IPS-20b (cell line): Measurements from ENCODE around the gene ATP9B.

Experiments used
- H3K27ac ChIP-seq: one replicate; pipeline ENCODE4 v1.5.1; 2013; ENCODE audit warnings: low read length
- H3K27me3 ChIP-seq: 2 replicates; pipeline ENCODE4 v1.6.1; 2013; ENCODE audit warnings: mild to moderate bottlenecking, low read length, inconsistent platforms; ENCODE audit not compliant: insufficient read depth
- H3K36me3 ChIP-seq: 2 replicates; pipeline ENCODE4 v1.6.1; 2013; ENCODE audit warnings: low read depth, mild to moderate bottlenecking, inconsistent platforms, low read length, moderate library complexity; ENCODE audit not compliant: insufficient read depth
- H3K4me1 ChIP-seq: 2 replicates; pipeline ENCODE4 v1.6.1; 2013; ENCODE audit warnings: mild to moderate bottlenecking, control low read depth, inconsistent platforms, low read length, moderate library complexity; ENCODE audit not compliant: insufficient read depth
- H3K4me3 ChIP-seq: 2 replicates; pipeline ENCODE4 v1.5.1; 2013; ENCODE audit warnings: mild to moderate bottlenecking, low read length, inconsistent platforms
- H3K9ac ChIP-seq: 2 replicates; pipeline ENCODE4 v1.6.1; 2013; ENCODE audit warnings: low read depth, mild to moderate bottlenecking, inconsistent platforms, low read length, moderate library complexity
- H3K9me3 ChIP-seq: 2 replicates; pipeline ENCODE4 v1.6.1; 2013; ENCODE audit warnings: mild to moderate bottlenecking, low read depth, low read length, inconsistent platforms; ENCODE audit not compliant: insufficient read depth

ATP9B gene

GRCh38 chr18:79409313-79409712, 340.1 kb downstream of the ATP9B start:
- no peaks in the 10 kb centered on the region for H3K9me3 ChIP-seq
- no peaks in the 10 kb centered on the region for H3K36me3 ChIP-seq
- no peaks in the 10 kb centered on the region for H3K27me3 ChIP-seq
- H3K9ac ChIP-seq = no peak overlapping the region
- no peak overlapping the region for H3K27ac ChIP-seq
- H3K4me1 ChIP-seq = no peaks in the 10 kb centered on the region; the same call in 1 of the 2 replicates
- H3K4me3 ChIP-seq = no peak overlapping the region

- Histone ChIP-seq H3K36me3 (no peaks in the 10 kb centered on the region), H3K27me3 (no peaks in the 10 kb centered on the region), H3K27ac (no peak overlapping the region), H3K4me3 (no peak overlapping the region), H3K9me3 (no peaks in the 10 kb centered on the region), H3K9ac (no peak overlapping the region), H3K4me1 (no peaks in the 10 kb centered on the region; the same call in 1 of the 2 replicates)
Observed at GRCh38 chr18:79410171-79410641, 341.0 kb downstream of the ATP9B start.

GRCh38 chr18:79410731-79411613, 341.8 kb downstream of the ATP9B start:
- H3K27ac ChIP-seq = no peak overlapping the region
- H3K4me1 ChIP-seq = no peaks in the 10 kb centered on the region; the same call in 1 of the 2 replicates
- H3K4me3 ChIP-seq = no peak overlapping the region
- no peaks in the 10 kb centered on the region for H3K36me3 ChIP-seq
- no peaks in the 10 kb centered on the region for H3K9me3 ChIP-seq
- H3K27me3 ChIP-seq = no peaks in the 10 kb centered on the region
- no peak overlapping the region for H3K9ac ChIP-seq

GRCh38 chr18:79411614-79412526, 342.7 kb downstream of the ATP9B start:
- H3K27me3 ChIP-seq = no peaks in the 10 kb centered on the region
- H3K9ac ChIP-seq = no peak overlapping the region
- H3K4me3 ChIP-seq = no peak overlapping the region
- no peaks in the 10 kb centered on the region; the same call in 1 of the 2 replicates for H3K4me1 ChIP-seq
- no peaks in the 10 kb centered on the region for H3K36me3 ChIP-seq
- no peaks in the 10 kb centered on the region for H3K9me3 ChIP-seq
- no peak overlapping the region for H3K27ac ChIP-seq

GRCh38 chr18:79413025-79413424, 343.8 kb downstream of the ATP9B start:
- H3K4me3 ChIP-seq = no peak overlapping the region
- H3K9ac ChIP-seq = no peak overlapping the region
- H3K36me3 ChIP-seq = no peaks in the 10 kb centered on the region
- no peaks in the 10 kb centered on the region for H3K9me3 ChIP-seq
- H3K27me3 ChIP-seq = no peaks in the 10 kb centered on the region
- H3K4me1 ChIP-seq = no peaks in the 10 kb centered on the region; the same call in 1 of the 2 replicates
- H3K27ac ChIP-seq = no peak overlapping the region

GRCh38 chr18:79413426-79413825, 344.2 kb downstream of the ATP9B start:
- Histone ChIP-seq H3K27ac (no peak overlapping the region), H3K9ac (no peak overlapping the region), H3K4me3 (no peak overlapping the region), H3K27me3 (no peaks in the 10 kb centered on the region), H3K4me1 (no peaks in the 10 kb centered on the region; the same call in 1 of the 2 replicates), H3K36me3 (no peaks in the 10 kb centered on the region), H3K9me3 (no peaks in the 10 kb centered on the region)

- Histone ChIP-seq H3K4me3 (no peak overlapping the region), H3K36me3 (no peaks in the 10 kb centered on the region), H3K27me3 (no peaks in the 10 kb centered on the region), H3K27ac (no peak overlapping the region), H3K9ac (no peak overlapping the region), H3K9me3 (no peaks in the 10 kb centered on the region), H3K4me1 (no peaks in the 10 kb centered on the region; the same call in 1 of the 2 replicates)
Observed at GRCh38 chr18:79413901-79414300, 344.7 kb downstream of the ATP9B start.

GRCh38 chr18:79416022-79416676, 347.0 kb downstream of the ATP9B start:
- Histone ChIP-seq H3K4me3 (no peak overlapping the region), H3K36me3 (no peaks in the 10 kb centered on the region), H3K4me1 (no peaks in the 10 kb centered on the region; the same call in 1 of the 2 replicates), H3K27me3 (no peaks in the 10 kb centered on the region), H3K9me3 (no peaks in the 10 kb centered on the region), H3K9ac (no peak overlapping the region), H3K27ac (no peak overlapping the region)

- Histone ChIP-seq H3K27ac (no peak overlapping the region), H3K36me3 (no peaks in the 10 kb centered on the region), H3K27me3 (no peaks in the 10 kb centered on the region), H3K4me1 (no peaks in the 10 kb centered on the region; the same call in 1 of the 2 replicates), H3K9ac (no peak overlapping the region), H3K9me3 (no peaks in the 10 kb centered on the region), H3K4me3 (no peak overlapping the region)
Observed at GRCh38 chr18:79416677-79417052, 347.5 kb downstream of the ATP9B start.

GRCh38 chr18:79418236-79418635, 349.0 kb downstream of the ATP9B start:
- Histone ChIP-seq H3K27ac (no peak overlapping the region), H3K4me3 (no peak overlapping the region), H3K36me3 (no peaks in the 10 kb centered on the region), H3K27me3 (no peaks in the 10 kb centered on the region), H3K9me3 (no peaks in the 10 kb centered on the region), H3K9ac (no peak overlapping the region), H3K4me1 (no peaks in the 10 kb centered on the region)

GRCh38 chr18:79418642-79419041, 349.4 kb downstream of the ATP9B start:
- Histone ChIP-seq H3K9me3 (no peaks in the 10 kb centered on the region), H3K4me1 (no peaks in the 10 kb centered on the region), H3K27me3 (no peaks in the 10 kb centered on the region), H3K36me3 (no peaks in the 10 kb centered on the region), H3K9ac (no peak overlapping the region), H3K4me3 (no peak overlapping the region), H3K27ac (no peak overlapping the region)
